PFSK-1 (cell line): ENCODE data around the gene CALD1.

Source experiments
- POLR2AphosphoS5 ChIP-seq: IDR thresholded peaks from 2 replicates; pipeline ENCODE4 v1.6.1; 2012; ENCODE audit warnings: low read depth, mild to moderate bottlenecking, control low read depth, low read length, moderate library complexity
- REST ChIP-seq, 2 experiments: IDR thresholded peaks; 2 replicates each; pipeline versions ENCODE4 v1.6.1 to v1.8.0; 2011 to 2012; ENCODE audit warnings: low read depth in 2 of 2, low read length in 2 of 2, control low read depth in 1 of 2, inconsistent platforms in 1 of 2, mild to moderate bottlenecking in 1 of 2, moderate library complexity in 1 of 2; ENCODE audit not compliant: insufficient read depth in 1 of 2
- SIN3A ChIP-seq: IDR thresholded peaks from 2 replicates; pipeline ENCODE4 v1.6.1; 2012; ENCODE audit warnings: mild to moderate bottlenecking, low read length, moderate library complexity, borderline replicate concordance; ENCODE audit not compliant: insufficient read depth
- TAF1 ChIP-seq: IDR thresholded peaks from 2 replicates; pipeline ENCODE4 v1.6.1; 2012; ENCODE audit warnings: low read length, control low read depth, borderline replicate concordance; ENCODE audit not compliant: insufficient read depth

- TF ChIP-seq POLR2AphosphoS5 (no peak), REST (IDR thresholded peaks at IDR 0.05; ENCODE audit: insufficient read depth in 1 of 2, low read depth in 2 of 2, low read length in 2 of 2) (no peak), SIN3A (no peak), TAF1 (no peak)
Observed at GRCh38 chr7:134926396-134926795, 147.0 kb downstream of the CALD1 start.
